GM21381 (cell line): ENCODE results near the gene ZC3H10.
A peak's percentile ranks its signal among the peaks of the same experiment; 100 is the strongest.
"Not testable (repeated sequence)": the region's sequence is repeated elsewhere in the genome, so short reads cannot be mapped to it uniquely, and the experiment has no call there.

Experiments used
- ATAC-seq: cut with Tn5 transposase; IDR thresholded peaks from one replicate; pipeline ENCODE4 v1.9.1; 2021; ENCODE audit warnings: mild to moderate bottlenecking, moderate library complexity; ENCODE audit not compliant: unreplicated experiment

Gene ZC3H10

GRCh38 chr12:56102683-56103065 is 15.4 kb upstream of the ZC3H10 start:
- ATAC-seq = no peak

- no peak for ATAC-seq
Measured at GRCh38 chr12:56103066-56103711, 14.9 kb upstream of the ZC3H10 start.

GRCh38 chr12:56103823-56104108 is 14.3 kb upstream of the ZC3H10 start:
- ATAC-seq = no peak

GRCh38 chr12:56104109-56104814 is 13.8 kb upstream of the ZC3H10 start, which contains the start of gene PA2G4:
Gene PA2G4 (plus strand): TSS chr12:56104559. CDS start chr12:56104738, 179 bp downstream.
- peak; percentile 94 for ATAC-seq

GRCh38 chr12:56104815-56105608 is 13.1 kb upstream of the ZC3H10 start:
- ATAC-seq = no peak

GRCh38 chr12:56105609-56105902 is 12.5 kb upstream of the ZC3H10 start:
- no peak for ATAC-seq

GRCh38 chr12:56107242-56107641 is 10.8 kb upstream of the ZC3H10 start:
- no peak for ATAC-seq

GRCh38 chr12:56110571-56110970 is 7.5 kb upstream of the ZC3H10 start:
- no peak for ATAC-seq

- ATAC-seq = no peak
Measured at GRCh38 chr12:56114084-56114483, 4.0 kb upstream of the ZC3H10 start.

- ATAC-seq = no peak
Measured at GRCh38 chr12:56115329-56115728, 2.7 kb upstream of the ZC3H10 start.

GRCh38 chr12:56116267-56117081 is 1.6 kb upstream of the ZC3H10 start, which contains the start of gene RPL41:
Gene RPL41 (plus strand): TSS chr12:56116633.
- ATAC-seq = peak; percentile 46

GRCh38 chr12:56117082-56117706 is 872 bp upstream of the ZC3H10 start:
- not testable (repeated sequence) for ATAC-seq

- ATAC-seq = no peak
Measured at GRCh38 chr12:56118688-56119357, 757 bp downstream of the ZC3H10 start.

GRCh38 chr12:56119361-56119796 is 1.3 kb downstream of the ZC3H10 start:
- no peak for ATAC-seq

GRCh38 chr12:56120158-56120846 is 2.2 kb downstream of the ZC3H10 start:
- no peak for ATAC-seq

GRCh38 chr12:56121204-56121870 is 3.3 kb downstream of the ZC3H10 start:
- ATAC-seq = no peak

- ATAC-seq = no peak
Measured at GRCh38 chr12:56122637-56123036, 4.6 kb downstream of the ZC3H10 start.

GRCh38 chr12:56124133-56124532 is 6.1 kb downstream of the ZC3H10 start:
- ATAC-seq = no peak

- ATAC-seq = no peak
Measured at GRCh38 chr12:56126732-56127239, 8.7 kb downstream of the ZC3H10 start.
